KG1 (cell line): ENCODE measurements around the gene MOB1A.
"Not testable (repeated sequence)": the region's sequence is repeated elsewhere in the genome, so short reads cannot be mapped to it uniquely, and the experiment has no call there.

Source experiments
- DNase-seq: peaks from one replicate; lab custom pipeline; 2025; lab: John Stamatoyannopoulos, UW

Gene MOB1A

DNA sequence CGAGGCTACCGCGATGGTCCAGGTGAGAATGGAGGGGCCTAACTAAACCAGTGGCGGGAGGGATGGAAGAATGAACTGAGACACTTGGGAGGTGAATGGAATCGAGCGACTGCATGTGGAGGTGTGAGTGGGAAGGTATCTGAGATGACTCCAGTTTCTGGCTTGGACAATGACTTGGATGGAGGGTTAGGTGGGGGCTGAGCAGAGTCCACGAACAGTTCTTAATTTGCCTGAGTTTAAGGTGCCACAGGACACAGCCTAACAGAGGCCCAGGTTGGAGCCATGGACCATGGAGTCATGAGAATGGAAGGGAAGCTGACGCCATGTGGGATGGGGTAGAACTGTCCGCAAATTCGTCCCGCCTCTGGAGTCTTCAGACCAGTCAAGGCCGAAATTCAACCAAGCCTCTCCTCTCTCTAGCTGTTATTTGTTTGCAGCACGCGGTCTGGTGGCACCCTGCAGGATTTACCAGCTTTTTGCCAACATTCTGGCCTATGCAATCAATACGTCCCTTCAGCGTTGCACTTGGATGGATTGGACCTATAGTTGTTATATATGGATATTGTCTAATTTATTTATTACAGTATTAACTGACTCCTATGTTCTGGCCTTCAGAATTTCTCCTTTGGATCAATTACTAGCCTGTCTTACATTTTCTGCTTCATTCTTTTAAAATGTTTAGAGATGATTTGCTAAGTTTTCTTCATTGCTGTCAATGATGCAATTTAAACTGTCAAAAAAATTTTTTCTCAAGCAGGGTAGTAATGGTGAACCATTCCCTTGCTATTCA is 30.0 kb downstream of the MOB1A start:
- no peak for DNase-seq

- peak; percentile 70 for DNase-seq
These were observed 30.8 kb downstream of the MOB1A start, which contains the start of gene BOLA3 for GRCh38 chr2:74147727-74148456. BOLA3 (minus strand) TSS chr2:74147912; CDS start chr2:74147874, 38 bp downstream.

DNA sequence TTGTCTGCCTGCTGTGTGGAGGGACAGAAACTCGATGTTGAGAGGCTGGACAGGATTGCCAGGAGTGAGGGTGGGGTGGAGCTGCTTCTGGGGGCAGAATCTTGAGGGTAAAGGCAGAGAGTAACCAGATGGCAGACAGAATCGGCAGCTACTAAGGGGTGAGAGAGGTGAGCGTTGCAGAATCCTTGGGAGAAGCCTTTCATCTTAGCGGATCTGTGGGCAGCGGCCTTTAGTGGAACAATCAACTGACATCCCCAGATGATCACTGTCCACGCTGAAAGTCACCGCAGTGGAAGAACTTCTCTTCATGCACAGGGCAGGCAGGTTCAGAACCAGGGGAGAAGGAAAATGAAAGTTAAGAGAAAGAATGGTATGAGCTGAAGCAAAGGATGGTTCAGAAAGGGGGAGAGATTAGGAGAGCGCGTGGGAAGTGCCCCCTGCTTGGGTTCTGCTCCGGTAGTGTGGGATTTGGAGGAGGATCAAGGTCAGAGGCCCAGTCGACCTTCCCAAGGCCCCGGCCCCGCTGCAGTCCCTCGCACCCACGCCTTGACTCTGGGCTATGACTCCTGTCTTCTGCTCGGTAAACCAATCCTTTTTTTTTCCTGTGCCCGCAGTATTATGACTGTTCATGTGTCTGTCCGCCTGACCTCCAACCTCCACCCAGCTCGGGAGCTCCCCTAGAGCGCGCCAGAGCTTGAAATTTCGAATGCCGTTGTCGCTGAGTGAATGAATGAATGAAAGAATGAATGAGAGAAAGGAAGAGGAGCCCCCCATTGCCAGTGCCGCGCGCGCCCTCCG is 31.6 kb downstream of the MOB1A start:
- no peak for DNase-seq

DNA sequence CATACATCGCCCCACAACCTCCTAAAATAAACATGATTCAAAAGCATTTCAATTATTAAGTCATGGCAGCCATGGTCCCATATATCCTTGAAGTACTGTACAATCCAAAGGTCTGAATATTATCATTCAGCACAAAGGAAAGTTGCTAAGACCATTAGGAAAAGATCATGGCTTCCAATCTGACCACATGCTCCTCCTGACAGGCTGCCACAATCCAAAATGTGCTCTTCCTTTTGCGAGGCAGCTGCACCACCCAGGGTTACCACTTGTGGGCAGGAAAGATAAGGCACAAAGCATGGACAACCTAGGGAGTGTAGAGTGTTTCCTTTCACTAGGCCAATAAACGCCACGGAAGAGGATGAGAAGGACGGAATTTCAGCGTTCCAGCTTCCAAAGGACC is 36.3 kb downstream of the MOB1A start:
- DNase-seq, result no peak

DNA sequence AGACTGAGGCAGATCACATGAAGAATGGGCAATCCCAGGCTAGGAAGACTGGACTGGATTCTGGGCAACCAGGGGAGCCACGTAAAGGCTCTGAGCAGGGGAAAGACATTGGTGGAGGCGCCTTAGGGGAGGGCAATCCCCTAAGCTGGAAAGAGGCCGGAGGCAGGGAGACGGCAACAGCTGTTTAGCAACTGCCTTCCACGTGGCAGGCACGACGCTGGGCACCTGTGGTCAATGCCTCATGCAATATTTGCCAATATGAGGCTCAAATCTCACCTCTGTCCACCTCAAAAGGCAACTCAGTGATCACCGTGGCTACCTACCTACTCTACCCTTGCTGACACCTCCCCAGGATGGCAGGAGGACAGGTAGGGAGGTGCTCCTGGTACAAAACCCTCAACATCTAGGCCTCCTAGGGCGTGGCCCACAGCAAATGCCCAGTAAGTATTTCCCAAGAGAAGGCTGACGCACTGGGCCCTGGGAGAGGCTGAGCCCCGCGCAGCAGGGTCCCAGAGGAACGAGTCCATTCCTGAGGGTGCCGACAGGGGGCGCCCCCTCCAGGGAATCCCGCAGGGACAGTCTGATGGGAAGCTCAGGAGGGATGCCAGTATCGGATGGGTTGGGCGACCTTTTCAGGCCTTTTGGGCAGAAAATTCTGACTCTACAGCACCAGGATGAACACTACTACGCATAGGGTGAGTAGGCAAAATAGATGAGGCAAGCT is 39.9 kb downstream of the MOB1A start:
- no peak for DNase-seq

DNA sequence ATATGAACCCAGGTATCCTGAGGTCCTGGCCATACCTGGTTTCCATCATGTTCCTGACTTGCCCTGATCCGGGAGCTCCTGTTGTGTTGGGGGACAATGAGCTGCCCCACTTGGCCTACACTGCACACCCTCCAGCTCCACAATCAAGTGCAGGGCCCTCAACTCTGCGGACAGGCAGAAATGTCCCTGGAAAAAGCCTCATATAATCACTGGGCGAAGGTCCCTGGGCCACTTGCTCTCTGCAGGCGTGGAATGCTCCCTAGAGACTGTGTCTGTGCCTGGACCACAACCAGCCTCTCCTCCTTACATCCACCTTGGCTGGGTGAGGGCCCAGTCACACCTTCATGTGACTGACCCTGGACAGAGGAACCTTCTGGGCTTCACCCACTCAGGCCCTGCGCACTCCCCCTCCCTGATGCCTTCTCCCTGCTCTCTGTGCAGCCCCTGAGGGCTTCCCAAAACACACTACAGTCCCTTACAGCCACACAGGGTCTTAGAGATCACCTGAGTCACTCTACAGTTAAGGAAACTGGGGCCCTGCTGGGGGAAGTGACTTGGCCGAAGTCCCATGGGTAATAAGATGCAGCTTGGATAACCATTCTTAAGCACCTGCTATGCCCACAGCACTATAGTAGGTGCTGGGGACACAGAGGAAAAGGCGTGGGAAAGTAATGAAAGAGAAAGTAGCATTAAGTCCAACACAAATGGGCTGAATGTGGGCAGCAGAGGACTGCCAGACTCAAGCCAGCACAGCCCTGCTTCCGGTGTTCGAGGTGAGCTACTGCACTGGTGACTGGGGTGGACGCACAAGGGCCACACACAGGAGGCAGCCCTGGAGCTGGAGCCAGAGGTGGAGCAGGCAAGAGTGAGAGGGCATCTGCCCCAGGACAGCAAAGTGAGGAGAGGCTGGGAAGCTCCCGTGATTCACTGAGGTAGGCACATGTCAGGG is 40.8 kb downstream of the MOB1A start:
- no peak for DNase-seq

GRCh38 chr2:74131901-74132300 is 46.8 kb downstream of the MOB1A start:
- no peak for DNase-seq

GRCh38 chr2:74130211-74130995 is 48.3 kb downstream of the MOB1A start:
- DNase-seq, result no peak

DNA sequence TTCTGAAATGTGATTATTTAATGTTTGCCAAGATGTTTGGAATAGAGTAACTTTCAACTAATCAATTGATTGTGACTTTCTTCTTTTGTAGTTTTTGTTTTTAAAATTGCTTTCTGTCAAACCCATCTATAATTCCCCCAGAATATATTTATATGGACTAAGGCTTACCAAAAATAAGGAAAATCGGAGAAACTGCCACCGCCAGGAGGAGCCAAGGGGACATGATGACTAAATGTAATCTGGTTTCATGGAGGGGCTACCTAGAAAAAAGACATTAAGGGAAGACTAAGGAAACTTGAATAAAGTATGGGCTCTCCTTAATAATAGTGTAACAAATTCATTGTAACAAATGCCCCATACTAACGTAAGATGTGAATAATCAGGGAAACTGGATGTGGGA is 50.5 kb downstream of the MOB1A start:
- DNase-seq, result no peak

DNA sequence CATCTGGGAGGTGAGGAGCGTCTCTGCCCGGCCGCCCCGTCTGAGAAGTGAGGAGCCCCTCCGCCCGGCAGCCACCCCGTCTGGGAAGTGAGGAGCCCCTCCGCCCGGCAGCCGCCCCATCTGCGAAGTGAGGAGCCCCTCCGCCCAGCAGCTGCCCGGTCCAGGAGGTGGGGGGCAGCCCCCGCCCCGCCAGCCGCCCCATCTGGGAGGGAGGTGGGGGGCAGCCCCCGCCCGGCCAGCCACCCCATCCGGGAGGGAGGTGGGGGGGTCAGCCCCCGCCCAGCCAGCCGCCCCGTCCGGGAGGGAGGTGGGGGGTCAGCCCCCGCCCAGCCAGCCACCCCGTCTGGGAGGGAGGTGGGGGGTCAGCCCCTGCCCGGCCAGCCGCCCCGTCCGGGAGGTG is 54.7 kb downstream of the MOB1A start:
- not testable (repeated sequence) for DNase-seq

GRCh38 chr2:74121846-74122245 is 56.8 kb downstream of the MOB1A start:
- DNase-seq, result not testable (repeated sequence)

DNA sequence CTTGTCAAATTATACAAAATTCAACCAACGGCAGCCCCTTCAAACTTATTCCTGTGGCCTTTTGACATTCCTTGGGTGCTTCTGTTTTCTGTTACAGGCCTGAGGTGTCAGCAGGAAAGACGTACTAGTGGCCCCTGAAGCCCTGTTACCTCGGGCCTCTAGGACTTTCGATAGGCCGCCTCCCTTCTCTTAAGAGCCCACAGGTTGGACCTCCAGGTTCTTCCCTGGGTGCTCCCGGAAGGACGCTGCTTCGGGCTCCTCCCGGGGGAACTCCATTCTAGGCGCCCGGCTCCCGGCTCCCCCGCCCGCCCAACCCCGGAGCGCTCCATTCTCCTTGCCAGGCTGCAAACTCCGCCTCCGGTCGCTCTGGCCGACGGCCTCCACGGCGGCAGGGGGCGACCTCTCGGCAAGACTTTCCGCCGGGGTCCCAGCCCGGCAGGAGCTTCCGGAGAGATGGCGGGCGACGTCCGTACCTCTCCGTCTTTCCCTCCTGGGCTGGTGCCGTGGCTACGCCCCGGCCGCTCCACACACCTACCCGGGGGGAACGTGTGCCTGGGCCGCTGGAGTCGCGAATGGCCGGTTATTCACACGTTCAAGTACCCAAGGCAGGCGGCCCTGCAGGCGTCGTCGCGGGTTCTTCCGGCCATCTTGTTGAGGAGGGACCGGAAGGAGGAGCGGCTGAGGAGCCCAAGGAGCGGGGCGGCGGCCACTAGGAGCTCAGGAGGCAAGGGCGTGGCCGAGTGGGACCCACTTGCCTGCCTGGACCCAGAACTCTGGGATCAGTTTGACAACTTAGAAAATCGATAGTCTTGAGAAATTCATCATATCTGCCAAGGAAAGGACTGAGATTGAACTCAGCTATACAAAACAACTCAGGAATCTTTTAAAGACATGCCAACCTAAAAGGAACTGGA is 58.5 kb downstream of the MOB1A start:
- DNase-seq, result peak; percentile 79

- no peak for DNase-seq
These were observed 59.3 kb downstream of the MOB1A start for GRCh38 chr2:74119339-74119738.

DNA sequence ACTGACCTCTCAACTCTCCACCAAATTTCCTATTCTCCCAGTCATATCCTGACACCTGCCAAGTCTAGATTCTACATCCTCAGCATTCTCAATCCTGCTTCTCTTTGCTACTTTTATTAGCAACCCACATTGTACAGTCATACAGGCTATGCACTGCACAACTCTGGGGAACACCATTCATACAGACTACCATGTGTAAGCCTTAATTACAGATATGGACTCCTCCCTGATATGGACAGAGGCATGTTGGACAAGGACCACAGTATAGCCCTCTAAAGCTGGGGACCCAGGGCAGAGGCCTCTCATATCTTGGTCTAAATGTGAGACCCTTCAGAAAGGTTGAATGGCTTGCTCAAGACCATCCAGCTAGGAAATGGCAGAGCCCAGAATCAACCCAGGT is 67.3 kb downstream of the MOB1A start:
- no peak for DNase-seq

DNA sequence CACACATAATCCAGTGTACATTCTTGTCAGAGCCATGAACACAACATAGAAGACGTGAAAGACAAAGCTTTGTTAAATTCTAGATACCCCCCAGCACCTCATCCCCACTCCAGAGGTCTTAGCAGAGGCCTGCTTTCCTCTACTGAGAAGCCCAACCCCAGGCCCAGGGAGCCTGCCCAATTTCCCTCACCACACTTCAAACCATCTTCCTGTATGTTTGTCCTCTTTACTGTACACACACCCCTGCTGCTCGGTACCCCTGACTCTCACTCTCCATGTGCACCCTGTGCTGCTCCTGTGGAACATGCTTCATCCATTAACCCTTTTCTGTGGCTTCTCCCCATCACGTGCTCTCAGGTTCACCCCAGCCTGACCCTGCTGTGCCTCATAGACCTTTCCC is 68.1 kb downstream of the MOB1A start:
- DNase-seq, result no peak

GRCh38 chr2:74109551-74109950 is 69.1 kb downstream of the MOB1A start:
- no peak for DNase-seq

DNA sequence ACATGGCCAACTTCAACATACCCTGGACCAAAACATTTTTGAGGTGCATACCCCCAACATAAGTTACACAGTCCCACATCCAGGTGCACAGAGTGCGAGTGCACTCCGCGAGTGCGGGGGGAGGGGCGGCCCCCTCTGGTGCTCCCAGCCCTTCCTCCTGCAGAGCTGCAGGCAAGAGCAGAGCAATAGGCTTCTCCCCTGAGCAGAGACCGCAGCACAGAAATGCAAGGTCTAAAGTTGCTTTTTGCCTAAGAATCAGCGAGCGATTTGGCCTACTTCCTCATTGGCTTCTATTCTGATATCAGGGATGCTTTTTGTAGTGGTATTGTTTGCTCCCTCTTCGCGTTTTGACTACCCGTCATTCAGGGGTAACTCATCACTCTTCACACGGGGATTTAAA is 71.6 kb downstream of the MOB1A start:
- no peak for DNase-seq

DNA sequence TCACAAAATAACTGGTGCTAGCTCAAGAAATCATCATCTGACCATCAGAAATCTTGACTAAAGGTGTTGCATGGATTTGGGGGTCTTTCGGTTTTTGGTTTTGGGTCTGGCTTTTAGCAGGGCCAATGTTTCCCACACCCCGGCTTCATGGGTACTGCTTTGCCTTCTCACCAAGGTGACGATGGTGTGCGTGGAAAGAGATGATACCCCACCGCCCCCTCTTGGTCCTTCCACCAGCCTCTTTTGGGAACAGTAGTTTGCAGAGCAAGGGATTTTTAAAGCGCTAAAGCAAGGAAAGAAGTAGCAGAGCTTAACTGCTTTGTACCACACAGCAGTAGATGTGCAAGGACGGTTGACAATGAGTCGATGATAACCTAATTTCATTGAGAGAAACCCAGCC is 73.3 kb downstream of the MOB1A start:
- no peak for DNase-seq

DNA sequence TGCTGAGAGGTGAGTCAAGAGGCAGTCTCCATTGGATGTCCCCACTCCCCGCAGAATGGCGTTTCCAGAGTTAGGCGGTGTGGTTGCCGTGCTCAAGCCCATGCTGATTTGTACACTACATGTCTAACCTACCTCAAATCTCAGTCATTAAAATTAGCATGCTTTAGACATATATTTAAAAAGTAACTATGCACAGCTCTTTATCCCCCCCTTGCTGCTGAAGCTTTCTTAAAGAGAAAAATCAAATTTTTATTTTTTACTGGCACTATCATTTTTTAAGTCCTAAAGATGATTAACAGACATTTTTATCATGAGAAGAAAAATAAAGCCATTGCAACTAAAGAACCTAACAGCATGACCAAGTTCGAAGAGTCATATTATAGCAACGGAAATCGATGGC is 73.8 kb downstream of the MOB1A start:
- DNase-seq, result no peak
